Transverse colon (tissue), 4 donors: ENCODE measurements around the gene C2orf92. TPM values are rescaled to one million over a fixed set of nuclear protein-coding genes. Genes with fewer than 3 reads are reported as not detected.

Experiments used
- DNase-seq: peaks from one replicate; pipeline ENCODE4 v3.0.0-alpha.2; 2019
- H3K27ac ChIP-seq, 4 donors: fragments of 200-600 bp; sonication (generic); 2 replicates each; pipeline ENCODE4 v1.5.1; 2016 to 2018; ENCODE audit warnings: inconsistent platforms in 4 of 4
- H3K27me3 ChIP-seq: fragments of 200-600 bp; sonication (generic); 2 replicates; pipeline ENCODE4 v1.5.1; 2017; ENCODE audit warnings: inconsistent platforms
- H3K36me3 ChIP-seq, 4 donors: fragments of 200-600 bp; sonication (generic); 2 replicates each; pipeline ENCODE4 v1.5.1; 2017 to 2019; ENCODE audit warnings: inconsistent platforms in 4 of 4
- H3K4me1 ChIP-seq, 4 donors: fragments of 200-600 bp; sonication (generic); 2 replicates each; pipeline ENCODE4 v1.5.1; 2017 to 2020; ENCODE audit warnings: inconsistent platforms in 4 of 4
- H3K4me3 ChIP-seq, 4 donors: fragments of 200-600 bp; sonication (generic); 1 replicate in 1 of 4; 2 replicates in 3 of 4; pipeline versions ENCODE4 v1.5.1 to v1.6.1; 2017 to 2019; ENCODE audit warnings: inconsistent platforms in 4 of 4
- H3K9me3 ChIP-seq, 2 donors: fragments of 200-600 bp; sonication (generic); 2 replicates each; pipeline ENCODE4 v1.5.1; 2017 to 2019; ENCODE audit warnings: inconsistent platforms in 2 of 2
- EP300 ChIP-seq: sonication (generic); formaldehyde crosslinking; IDR thresholded peaks from one replicate; pipeline ENCODE4 v1.6.1; 2017; ENCODE audit warnings: antibody characterized with exemption, low read depth
- POLR2A ChIP-seq: fragments of 450-650 bp; IDR thresholded peaks from one replicate; pipeline ENCODE4 v1.6.1; 2016; ENCODE audit warnings: antibody characterized with exemption, mild to moderate bottlenecking, moderate library complexity
- POLR2AphosphoS5 ChIP-seq, 3 donors: sonication (generic); formaldehyde crosslinking; IDR thresholded peaks; one replicate each; pipeline ENCODE4 v1.6.1; 2016; ENCODE audit warnings: antibody characterized with exemption in 3 of 3
- WGBS, 2 donors: methylation state at CpG; one replicate each; pipeline ENCODE4 v1.1.5; 2018; ENCODE audit warnings: low coverage in 1 of 2; 5-methylcytosine and 5-hydroxymethylcytosine counted together
- in situ Hi-C, 4 donors: fragments of 200-750 bp; cut with MboI; loops; one replicate each; pipeline versions ENCODE4 v1.15.0 to v1.15.1; 2017; ENCODE audit warnings: low sequenced_read_pairs in 3 of 4, low pct_ligation_motif_present in 1 of 4, low pct_unique_long_range_greater_than_20kb in 1 of 4
- intact Hi-C: fragments of 100-400 bp; cut with DNase I; formaldehyde crosslinking; loops from one replicate; pipeline ENCODE4 v1.15.1; 2023; ENCODE audit warnings: low total_unique reads
- total RNA-seq, 4 donors: library from RNA; depleted of rRNA; stranded (reverse); fragments of >200 nt; gene quantifications; one replicate each; pipeline ENCODE4 v1.1.0, GENCODE V29; 2016
- TF ChIP-seq, protein P1 (sequence below), 5 experiments: fragments of 200-600 bp in 3 of 5; fragments of 450-650 bp in 2 of 5; sonication (generic) in 3 of 5; IDR thresholded peaks; 1 replicate in 2 of 5; 2 replicates in 3 of 5; pipeline ENCODE4 v1.5.1; 2016 to 2017; ENCODE audit warnings: antibody characterized with exemption in 5 of 5, inconsistent platforms in 3 of 5, mild to moderate bottlenecking in 2 of 5, moderate library complexity in 1 of 5

The C2orf92 gene
- total RNA-seq, 4 donors from 2014 or later = 13.8 to 27.3 (median 17.9) TPM

DNA sequence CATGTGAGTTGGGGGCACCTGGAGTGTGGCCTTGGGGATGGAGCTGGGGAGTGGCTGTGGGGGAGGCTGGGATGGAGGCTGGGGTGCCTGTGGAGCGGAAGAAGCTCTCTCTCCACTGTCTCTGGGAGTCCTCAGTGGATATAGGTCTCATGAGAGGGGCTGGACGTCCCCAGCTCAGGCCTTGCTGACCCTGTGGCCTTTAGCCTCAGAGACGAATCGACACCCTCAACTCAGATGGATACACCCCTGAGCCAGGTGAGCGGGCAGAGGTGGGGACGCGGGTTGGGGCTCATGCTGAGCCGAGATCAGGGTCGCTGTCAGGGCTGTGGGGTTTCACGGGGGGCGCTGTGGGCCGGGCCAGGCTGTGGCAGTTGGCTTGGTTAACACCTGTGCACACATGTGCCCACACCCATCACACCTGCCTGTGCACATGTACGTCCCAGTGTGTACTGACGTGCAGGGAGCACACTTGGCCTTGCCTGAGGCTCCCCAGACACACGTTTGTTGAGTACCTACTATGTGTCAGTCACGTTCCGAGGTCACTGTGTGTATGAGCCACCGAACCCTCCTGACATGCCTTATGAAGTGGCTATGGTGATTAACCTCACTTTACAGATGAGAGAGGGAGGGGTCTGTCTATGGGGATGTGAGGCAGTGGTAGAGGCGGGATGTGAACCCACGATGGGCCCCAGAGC lies 64.0 kb downstream of the C2orf92 start:
- DNase-seq = no peak
- H3K4me3 ChIP-seq = no peak overlapping the region
- H3K27me3 ChIP-seq = no peaks in the 10 kb centered on the region
- WGBS, 2 donors = 84% methylated on average over 12 of the region's 20 CpGs; no CpG with 5 or more reads in 1 of the 2 donors
- no peaks in the 10 kb centered on the region for H3K4me1 ChIP-seq
- intact Hi-C loops (loop anchor here (5.0 kb wide), 1 partner anchor 1059 kb away; no protein-coding TSS in a partner anchor), in situ Hi-C loops (no loop called here)
- peaks cover 0 to 4% of the 10 kb centered on the region in 2 donors for H3K9me3 ChIP-seq
- H3K27ac ChIP-seq = no peak overlapping the region
- TF ChIP-seq EP300 = no peak
- TF ChIP-seq POLR2A = no peak
- no peak for TF ChIP-seq POLR2AphosphoS5 (IDR thresholded peaks at IDR 0.05)
- TF ChIP-seq, protein P1, sequence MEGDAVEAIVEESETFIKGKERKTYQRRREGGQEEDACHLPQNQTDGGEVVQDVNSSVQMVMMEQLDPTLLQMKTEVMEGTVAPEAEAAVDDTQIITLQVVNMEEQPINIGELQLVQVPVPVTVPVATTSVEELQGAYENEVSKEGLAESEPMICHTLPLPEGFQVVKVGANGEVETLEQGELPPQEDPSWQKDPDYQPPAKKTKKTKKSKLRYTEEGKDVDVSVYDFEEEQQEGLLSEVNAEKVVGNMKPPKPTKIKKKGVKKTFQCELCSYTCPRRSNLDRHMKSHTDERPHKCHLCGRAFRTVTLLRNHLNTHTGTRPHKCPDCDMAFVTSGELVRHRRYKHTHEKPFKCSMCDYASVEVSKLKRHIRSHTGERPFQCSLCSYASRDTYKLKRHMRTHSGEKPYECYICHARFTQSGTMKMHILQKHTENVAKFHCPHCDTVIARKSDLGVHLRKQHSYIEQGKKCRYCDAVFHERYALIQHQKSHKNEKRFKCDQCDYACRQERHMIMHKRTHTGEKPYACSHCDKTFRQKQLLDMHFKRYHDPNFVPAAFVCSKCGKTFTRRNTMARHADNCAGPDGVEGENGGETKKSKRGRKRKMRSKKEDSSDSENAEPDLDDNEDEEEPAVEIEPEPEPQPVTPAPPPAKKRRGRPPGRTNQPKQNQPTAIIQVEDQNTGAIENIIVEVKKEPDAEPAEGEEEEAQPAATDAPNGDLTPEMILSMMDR (IDR thresholded peaks at IDR 0.05) = no peak
- no peaks in the 10 kb centered on the region for H3K36me3 ChIP-seq

DNA sequence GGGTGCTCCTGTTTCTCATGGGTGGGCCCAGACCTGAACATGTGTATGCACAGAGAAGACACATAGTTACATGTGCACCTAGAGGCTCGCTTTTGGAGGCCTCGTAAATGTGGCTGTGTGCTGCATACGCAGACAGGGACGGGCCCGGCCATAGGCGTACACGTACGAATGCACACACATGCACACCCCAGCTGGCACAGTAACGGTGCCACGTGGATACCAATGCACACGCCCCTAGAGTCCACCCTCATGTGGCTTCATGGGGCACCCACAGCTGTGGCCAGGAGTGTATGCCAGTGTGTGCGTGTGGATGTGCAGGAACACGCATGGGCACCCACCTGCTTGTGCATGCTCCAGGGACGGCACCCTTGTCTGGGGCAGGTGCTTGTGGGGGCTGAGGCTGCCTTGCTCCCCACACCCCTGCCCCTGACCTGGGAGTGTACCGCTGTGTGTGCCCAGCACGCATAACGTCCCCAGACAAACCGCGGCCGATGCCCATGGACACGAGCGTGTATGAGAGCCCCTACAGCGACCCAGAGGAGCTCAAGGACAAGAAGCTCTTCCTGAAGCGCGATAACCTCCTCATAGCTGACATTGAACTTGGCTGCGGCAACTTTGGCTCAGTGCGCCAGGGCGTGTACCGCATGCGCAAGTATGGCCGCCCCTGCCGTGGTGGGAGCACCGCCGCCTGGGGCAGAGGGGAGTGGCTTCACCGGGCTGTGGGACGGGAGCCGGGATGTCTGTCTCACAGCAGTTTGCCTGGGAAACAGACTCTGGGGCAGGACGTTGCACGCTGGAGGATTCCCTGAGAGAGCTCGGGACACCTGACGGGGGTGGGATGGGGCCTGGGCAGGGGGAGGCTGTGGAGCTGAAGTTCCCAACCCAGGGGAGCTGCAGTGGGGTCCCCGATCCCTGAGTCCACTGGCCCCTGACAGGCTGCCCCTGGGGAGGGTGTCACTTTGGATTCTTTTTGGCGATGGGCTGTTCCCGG lies 64.8 kb downstream of the C2orf92 start:
- 95% methylated on average over 31 of the region's 44 CpGs; no CpG with 5 or more reads in 1 of the 2 donors for whole genome bisulfite sequencing, 2 donors
- TF ChIP-seq EP300 (no peak), POLR2A (no peak), POLR2AphosphoS5 (IDR thresholded peaks at IDR 0.05) (no peak)
- TF ChIP-seq, protein P1 (IDR thresholded peaks at IDR 0.05) = no peak
- in situ Hi-C loops = no loop called here

DNA sequence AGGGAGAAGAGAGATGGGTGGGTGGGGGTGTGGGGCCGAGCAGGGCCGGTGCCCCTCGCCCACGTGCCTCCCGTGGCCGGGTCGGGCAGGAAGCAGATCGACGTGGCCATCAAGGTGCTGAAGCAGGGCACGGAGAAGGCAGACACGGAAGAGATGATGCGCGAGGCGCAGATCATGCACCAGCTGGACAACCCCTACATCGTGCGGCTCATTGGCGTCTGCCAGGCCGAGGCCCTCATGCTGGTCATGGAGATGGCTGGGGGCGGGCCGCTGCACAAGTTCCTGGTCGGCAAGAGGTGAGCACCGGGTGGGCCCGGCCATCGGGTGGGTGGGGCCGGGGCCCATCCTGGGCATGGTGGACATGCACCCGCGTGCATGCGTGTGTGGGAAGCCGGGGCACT lies 65.6 kb downstream of the C2orf92 start:
- no peak for DNase-seq
- in situ Hi-C loops (no loop called here), intact Hi-C loops (no loop called here)
- Histone ChIP-seq H3K4me1 (no peaks in the 10 kb centered on the region), H3K4me3 (no peak overlapping the region), H3K36me3 (no peaks in the 10 kb centered on the region), H3K9me3 (peaks cover 0 to 3% of the 10 kb centered on the region in 2 donors), H3K27me3 (no peaks in the 10 kb centered on the region), H3K27ac (no peak overlapping the region)
- TF ChIP-seq POLR2AphosphoS5 (IDR thresholded peaks at IDR 0.05) (no peak), POLR2A (no peak), EP300 (no peak)
- TF ChIP-seq, protein P1 (IDR thresholded peaks at IDR 0.05) = no peak
- 93% methylated on average over 28 of the region's 29 CpGs; no CpG with 5 or more reads in 1 of the 2 donors for WGBS, 2 donors

More for the DNA sequence above, 64.8 kb downstream of the C2orf92 start:
- no peak overlapping the region for H3K27ac ChIP-seq
- no peak overlapping the region for H3K4me3 ChIP-seq
- DNase-seq = no peak
- no peaks in the 10 kb centered on the region for H3K4me1 ChIP-seq
- H3K9me3 ChIP-seq = peaks cover 0 to 4% of the 10 kb centered on the region in 2 donors
- no peaks in the 10 kb centered on the region for H3K36me3 ChIP-seq
- intact Hi-C loops = loop anchor here (5.0 kb wide), 1 partner anchor 1058 kb away; no protein-coding TSS in a partner anchor
- H3K27me3 ChIP-seq = no peaks in the 10 kb centered on the region

DNA sequence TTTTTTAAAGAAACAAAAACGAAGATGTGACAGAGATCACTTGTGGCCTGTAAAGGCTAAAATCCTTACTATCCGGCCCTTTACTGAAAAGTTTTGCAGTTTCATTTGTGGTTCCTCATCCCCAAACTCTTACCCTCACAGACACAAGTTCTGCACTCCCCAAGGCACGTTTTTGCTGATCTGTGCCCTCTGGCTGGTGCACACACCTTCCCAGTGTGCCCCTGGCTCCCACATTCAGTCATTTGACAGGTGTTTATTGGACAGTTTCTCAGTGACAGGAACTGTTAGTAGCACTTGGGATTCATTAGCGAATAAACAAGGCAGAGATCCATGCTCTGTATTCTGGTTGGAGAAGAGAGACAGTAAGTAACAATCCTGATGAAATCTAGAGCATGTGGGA lies 66.7 kb downstream of the C2orf92 start:
- WGBS, 2 donors = 60 to 67% methylated on average over 4 of the region's 4 CpGs
- Histone ChIP-seq H3K27me3 (no peaks in the 10 kb centered on the region), H3K4me3 (no peak overlapping the region), H3K27ac (no peak overlapping the region), H3K9me3 (no peaks in the 10 kb centered on the region), H3K4me1 (peaks cover 0 to 3% (median 0%) of the 10 kb centered on the region in 4 donors), H3K36me3 (no peaks in the 10 kb centered on the region)
- DNase-seq = no peak
- in situ Hi-C loops = no loop called here
- no peak for TF ChIP-seq POLR2AphosphoS5 (IDR thresholded peaks at IDR 0.05)
- no peak for TF ChIP-seq EP300
- TF ChIP-seq POLR2A = no peak
- TF ChIP-seq, protein P1 (IDR thresholded peaks at IDR 0.05) = no peak
- intact Hi-C loops = no loop called here
